Choroid plexus epithelial cell (primary cell): ENCODE measurements around the gene ZCCHC9.

Experiments used
- DNase-seq: peaks from one replicate; pipeline ENCODE4 v3.0.0-alpha.2; 2010; ENCODE audit warnings: low read depth
- H3K4me3 ChIP-seq: 2 replicates; pipeline ENCODE4 v1.5.1; 2011; ENCODE audit warnings: low read depth, mild to moderate bottlenecking, control low read depth, low read length, moderate library complexity
- TF ChIP-seq, protein P1 (sequence below): conservative IDR thresholded peaks from 2 replicates; pipeline ENCODE4 v1.5.1; 2011; ENCODE audit warnings: low read depth, mild to moderate bottlenecking, control low read depth, inconsistent platforms, low read length, moderate library complexity

ZCCHC9 gene

GRCh38 chr5:81344736-81345135, 43.3 kb downstream of the ZCCHC9 start:
- DNase-seq: no peak
- H3K4me3 ChIP-seq: no peak overlapping the region
- TF ChIP-seq, protein P1, sequence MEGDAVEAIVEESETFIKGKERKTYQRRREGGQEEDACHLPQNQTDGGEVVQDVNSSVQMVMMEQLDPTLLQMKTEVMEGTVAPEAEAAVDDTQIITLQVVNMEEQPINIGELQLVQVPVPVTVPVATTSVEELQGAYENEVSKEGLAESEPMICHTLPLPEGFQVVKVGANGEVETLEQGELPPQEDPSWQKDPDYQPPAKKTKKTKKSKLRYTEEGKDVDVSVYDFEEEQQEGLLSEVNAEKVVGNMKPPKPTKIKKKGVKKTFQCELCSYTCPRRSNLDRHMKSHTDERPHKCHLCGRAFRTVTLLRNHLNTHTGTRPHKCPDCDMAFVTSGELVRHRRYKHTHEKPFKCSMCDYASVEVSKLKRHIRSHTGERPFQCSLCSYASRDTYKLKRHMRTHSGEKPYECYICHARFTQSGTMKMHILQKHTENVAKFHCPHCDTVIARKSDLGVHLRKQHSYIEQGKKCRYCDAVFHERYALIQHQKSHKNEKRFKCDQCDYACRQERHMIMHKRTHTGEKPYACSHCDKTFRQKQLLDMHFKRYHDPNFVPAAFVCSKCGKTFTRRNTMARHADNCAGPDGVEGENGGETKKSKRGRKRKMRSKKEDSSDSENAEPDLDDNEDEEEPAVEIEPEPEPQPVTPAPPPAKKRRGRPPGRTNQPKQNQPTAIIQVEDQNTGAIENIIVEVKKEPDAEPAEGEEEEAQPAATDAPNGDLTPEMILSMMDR: no peak

GRCh38 chr5:81345411-81346003, 44.1 kb downstream of the ZCCHC9 start:
- TF ChIP-seq, protein P1: no peak
- DNase-seq: no peak
- H3K4me3 ChIP-seq: no peak overlapping the region

GRCh38 chr5:81349161-81349560, 47.8 kb downstream of the ZCCHC9 start:
- no peak overlapping the region for H3K4me3 ChIP-seq
- DNase-seq: no peak
- TF ChIP-seq, protein P1: no peak

DNA sequence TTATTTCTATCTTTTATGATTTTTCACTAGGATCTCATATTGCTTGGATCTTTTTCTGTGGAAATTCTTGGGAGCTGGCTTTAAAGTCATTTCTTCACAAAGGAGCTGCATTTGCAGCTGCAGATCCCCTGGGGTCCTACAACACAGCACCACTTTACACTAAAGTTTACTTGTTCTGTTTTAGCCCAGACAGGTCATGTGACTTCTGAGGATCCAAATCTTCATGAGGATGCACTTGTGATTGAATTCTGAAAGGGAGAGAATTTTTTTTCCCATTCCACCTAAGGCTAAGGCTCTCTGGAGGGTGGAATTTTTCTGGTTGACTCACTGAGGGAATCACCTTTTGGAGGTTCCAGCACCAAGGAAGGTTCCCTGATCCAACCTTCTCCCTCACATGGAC, 49.1 kb downstream of the ZCCHC9 start:
- no peak for DNase-seq
- TF ChIP-seq, protein P1: no peak
- no peak overlapping the region for H3K4me3 ChIP-seq

GRCh38 chr5:81353189-81353588, 51.8 kb downstream of the ZCCHC9 start:
- TF ChIP-seq, protein P1: no peak
- no peak for DNase-seq
- no peak overlapping the region for H3K4me3 ChIP-seq

DNA sequence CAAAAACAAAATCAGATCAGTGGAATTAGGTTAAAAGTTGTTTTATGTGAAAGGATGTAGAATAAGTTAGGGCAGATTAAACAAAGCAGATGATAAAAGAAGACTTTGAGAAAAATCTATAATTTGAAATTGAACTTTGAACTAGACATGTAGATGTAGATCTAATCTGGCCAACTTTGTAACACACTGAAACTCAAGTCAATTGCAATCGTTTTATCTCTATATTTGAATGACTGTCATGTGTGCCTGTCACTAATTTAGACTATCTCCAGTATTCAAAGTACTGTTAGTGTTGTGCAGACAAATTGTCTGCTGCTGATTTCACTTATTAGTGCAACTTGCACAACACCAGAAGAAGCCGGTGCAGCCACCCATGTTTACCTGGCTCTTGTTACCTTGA, 52.7 kb downstream of the ZCCHC9 start:
- H3K4me3 ChIP-seq: no peak overlapping the region
- no peak for DNase-seq
- TF ChIP-seq, protein P1: no peak
